Calu3 (cell line): Measurements from ENCODE around the gene ATG7. TPM values are rescaled to one million over a fixed set of nuclear protein-coding genes. Genes with fewer than 3 reads are reported as not detected.

Experiments
- BruUV-seq: library from RNA; stranded (reverse); fragments of 400-500 nt; replicated peaks from 2 replicates; lab custom pipeline; 2021; lab: Mats Ljungman, UMichigan
- CTCF ChIA-PET: fragments of 300-600 bp; sonication (Branson Sonifier 250); formaldehyde crosslinking; loops from one replicate; lab custom pipeline; 2022; ENCODE audit warnings: antibody characterized with exemption; lab: Charles Lee
- DNase-seq: peaks from one replicate; pipeline ENCODE4 v3.0.0; 2022
- H3K27ac Mint-ChIP-seq: one replicate; pipeline ENCODE4 v1.8.0; 2022; ENCODE audit warnings: mixed read lengths; ENCODE audit not compliant: unreplicated experiment
- H3K27me3 Mint-ChIP-seq: one replicate; pipeline ENCODE4 v1.8.0; 2022; ENCODE audit warnings: mixed read lengths; ENCODE audit not compliant: unreplicated experiment
- H3K36me3 Mint-ChIP-seq: one replicate; pipeline ENCODE4 v1.8.0; 2022; ENCODE audit warnings: mild to moderate bottlenecking, moderate library complexity, mixed read lengths; ENCODE audit not compliant: insufficient read depth, unreplicated experiment
- H3K4me1 Mint-ChIP-seq: one replicate; pipeline ENCODE4 v1.8.0; 2022; ENCODE audit warnings: mild to moderate bottlenecking, low read depth, mixed read lengths; ENCODE audit not compliant: unreplicated experiment
- H3K4me3 Mint-ChIP-seq: one replicate; pipeline ENCODE4 v1.8.0; 2022; ENCODE audit warnings: mild to moderate bottlenecking, low read depth, moderate library complexity, mixed read lengths; ENCODE audit not compliant: unreplicated experiment
- H3K9me3 Mint-ChIP-seq: one replicate; pipeline ENCODE4 v1.8.0; 2022; ENCODE audit warnings: low read depth, mixed read lengths; ENCODE audit not compliant: unreplicated experiment
- intact Hi-C: fragments of 100-400 bp; cut with micrococcal nuclease; formaldehyde crosslinking; loops from one replicate; pipeline ENCODE4 v1.10.0; 2022; ENCODE audit not compliant: unreplicated experiment
- total RNA-seq: library from RNA; stranded (reverse); gene quantifications from 2 replicates; pipeline ENCODE4 v1.2.3, GENCODE V29; 2022
- TF ChIP-seq, protein P1 (sequence below): fragments of 200-600 bp; IDR thresholded peaks from one replicate; pipeline ENCODE4 v1.8.0; 2022; ENCODE audit warnings: antibody characterized with exemption; ENCODE audit not compliant: unreplicated experiment

ATG7 gene
- total RNA-seq, 1 experiment from 2014 or later, result 37.3 TPM

DNA sequence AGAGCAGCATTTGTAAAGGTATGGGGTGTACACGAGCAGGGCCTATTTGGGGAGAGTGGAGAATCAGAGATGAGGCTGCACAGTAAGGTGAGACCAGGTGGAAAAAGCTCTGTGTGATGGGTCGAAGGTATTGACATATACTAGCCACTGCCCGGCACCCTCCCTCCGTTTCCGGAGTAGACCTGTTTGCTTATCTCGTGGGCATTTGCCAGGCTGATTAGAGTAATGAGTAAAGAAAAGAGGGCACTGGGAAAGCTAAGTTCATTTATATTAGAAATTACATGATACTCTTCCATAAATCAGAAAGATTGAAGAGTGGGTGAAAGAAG lies 46.2 kb upstream of the ATG7 start:
- Mint-ChIP-seq H3K27me3 (no peaks in the 10 kb centered on the region), H3K27ac (peak overlapping the region; percentile 99), H3K4me3 (peak overlapping the region; percentile 97), H3K9me3 (no peaks in the 10 kb centered on the region), H3K36me3 (peaks cover 35% of the 10 kb centered on the region), H3K4me1 (peaks cover 22% of the 10 kb centered on the region)
- BruUV-seq, result TSS peak; percentile 34
- CTCF ChIA-PET, result interaction anchor here (0.8 to 1.9 kb wide), 5 partner anchors 19 to 109 kb away, joined by 3 to 10 read pairs (median 3); no protein-coding TSS in a partner anchor
- peak; percentile 44 for DNase-seq
- TF ChIP-seq, protein P1, sequence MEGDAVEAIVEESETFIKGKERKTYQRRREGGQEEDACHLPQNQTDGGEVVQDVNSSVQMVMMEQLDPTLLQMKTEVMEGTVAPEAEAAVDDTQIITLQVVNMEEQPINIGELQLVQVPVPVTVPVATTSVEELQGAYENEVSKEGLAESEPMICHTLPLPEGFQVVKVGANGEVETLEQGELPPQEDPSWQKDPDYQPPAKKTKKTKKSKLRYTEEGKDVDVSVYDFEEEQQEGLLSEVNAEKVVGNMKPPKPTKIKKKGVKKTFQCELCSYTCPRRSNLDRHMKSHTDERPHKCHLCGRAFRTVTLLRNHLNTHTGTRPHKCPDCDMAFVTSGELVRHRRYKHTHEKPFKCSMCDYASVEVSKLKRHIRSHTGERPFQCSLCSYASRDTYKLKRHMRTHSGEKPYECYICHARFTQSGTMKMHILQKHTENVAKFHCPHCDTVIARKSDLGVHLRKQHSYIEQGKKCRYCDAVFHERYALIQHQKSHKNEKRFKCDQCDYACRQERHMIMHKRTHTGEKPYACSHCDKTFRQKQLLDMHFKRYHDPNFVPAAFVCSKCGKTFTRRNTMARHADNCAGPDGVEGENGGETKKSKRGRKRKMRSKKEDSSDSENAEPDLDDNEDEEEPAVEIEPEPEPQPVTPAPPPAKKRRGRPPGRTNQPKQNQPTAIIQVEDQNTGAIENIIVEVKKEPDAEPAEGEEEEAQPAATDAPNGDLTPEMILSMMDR, result no peak
- intact Hi-C loops, result no loop called here

DNA sequence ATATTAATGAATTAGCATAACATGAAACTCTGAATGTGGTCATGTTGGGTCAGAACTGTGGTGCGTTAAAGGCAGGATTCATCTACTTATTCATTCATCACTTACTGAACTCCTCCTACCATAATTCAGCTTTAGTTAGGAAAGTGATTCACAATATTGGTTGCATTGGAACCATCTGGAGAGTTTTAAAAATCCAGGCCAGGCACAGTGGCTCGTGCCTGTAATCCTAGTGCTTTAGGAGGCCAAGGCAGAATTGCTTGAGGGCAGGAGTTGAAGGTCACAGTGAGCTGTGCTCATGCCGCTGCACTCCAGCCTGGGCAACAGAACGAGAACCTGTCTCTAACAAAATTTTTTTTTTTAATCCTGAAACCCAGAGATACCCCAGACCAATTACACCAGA lies 44.2 kb upstream of the ATG7 start:
- Mint-ChIP-seq H3K4me1 (peaks cover 22% of the 10 kb centered on the region), H3K27me3 (no peaks in the 10 kb centered on the region), H3K27ac (no peak overlapping the region), H3K9me3 (no peaks in the 10 kb centered on the region), H3K4me3 (no peak overlapping the region), H3K36me3 (peaks cover 35% of the 10 kb centered on the region)
- intact Hi-C loops, result no loop called here
- CTCF ChIA-PET, result no interaction called here
- no peak for DNase-seq
- BruUV-seq, result no TSS peak
- TF ChIP-seq, protein P1, result no peak

DNA sequence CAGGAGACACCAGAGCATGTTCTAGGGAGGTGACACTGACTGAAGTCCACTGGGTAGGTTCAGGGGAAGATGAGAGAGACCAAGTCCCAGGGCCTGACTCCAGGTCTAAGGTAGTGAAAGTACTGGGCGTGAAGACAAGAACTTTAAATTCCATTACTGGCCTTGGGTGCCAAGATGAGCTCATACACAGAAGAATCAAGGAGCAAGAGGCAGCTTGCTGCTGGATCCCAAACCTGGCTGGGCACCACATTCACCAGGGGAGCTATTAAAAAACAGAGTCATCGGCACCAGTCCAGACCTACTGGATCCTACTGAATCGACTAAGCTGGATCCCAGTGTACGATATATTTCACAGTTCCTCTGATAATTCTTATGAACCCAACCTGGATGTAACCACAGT lies 42.1 kb upstream of the ATG7 start:
- CTCF ChIA-PET, result no interaction called here
- no peaks in the 10 kb centered on the region for H3K9me3 Mint-ChIP-seq
- H3K27me3 Mint-ChIP-seq, result no peaks in the 10 kb centered on the region
- DNase-seq, result no peak
- intact Hi-C loops, result no loop called here
- H3K4me1 Mint-ChIP-seq, result peaks cover 8% of the 10 kb centered on the region
- TF ChIP-seq, protein P1, result no peak
- no peak overlapping the region for H3K27ac Mint-ChIP-seq
- H3K36me3 Mint-ChIP-seq, result peaks cover 19% of the 10 kb centered on the region
- BruUV-seq, result no TSS peak
- H3K4me3 Mint-ChIP-seq, result no peak overlapping the region

DNA sequence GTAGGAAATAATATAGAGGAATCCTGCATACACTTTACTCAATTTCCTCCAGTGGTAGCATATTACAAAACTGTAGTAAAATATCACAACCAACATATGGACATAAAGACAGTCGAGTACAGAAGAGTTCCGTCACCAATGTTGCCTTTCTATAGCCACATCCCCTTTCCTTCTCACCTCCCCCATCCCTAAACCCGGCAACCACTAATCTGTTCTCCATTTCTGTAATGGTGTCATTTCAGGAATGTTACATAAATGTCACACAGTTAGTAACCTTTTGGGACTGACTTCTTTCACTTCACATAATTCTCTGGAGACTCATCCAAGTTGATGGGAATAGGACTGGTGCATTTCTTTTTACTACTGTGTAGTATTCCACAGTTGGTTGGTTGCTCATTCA lies 41.4 kb upstream of the ATG7 start:
- BruUV-seq, result no TSS peak
- no peak for DNase-seq
- CTCF ChIA-PET, result no interaction called here
- intact Hi-C loops, result no loop called here
- TF ChIP-seq, protein P1, result no peak
- Mint-ChIP-seq H3K27ac (no peak overlapping the region), H3K9me3 (no peaks in the 10 kb centered on the region), H3K4me1 (peaks cover 4% of the 10 kb centered on the region), H3K36me3 (peaks cover 12% of the 10 kb centered on the region), H3K27me3 (no peaks in the 10 kb centered on the region), H3K4me3 (no peak overlapping the region)
